PFSK-1 (cell line): ENCODE data around the gene TRAIP.

Experiments used
- FOXP2 ChIP-seq: optimal IDR thresholded peaks from 2 replicates; pipeline ENCODE3; 2011; ENCODE audit warnings: borderline replicate concordance, control low read depth, inconsistent platforms; ENCODE audit not compliant: insufficient read depth; ENCODE audit errors: extremely low read length, extremely low read depth
- POLR2AphosphoS5 ChIP-seq: IDR thresholded peaks from 2 replicates; pipeline ENCODE4 v1.6.1; 2012; ENCODE audit warnings: low read depth, mild to moderate bottlenecking, control low read depth, low read length, moderate library complexity
- REST ChIP-seq, 2 experiments: IDR thresholded peaks; 2 replicates each; pipeline versions ENCODE4 v1.6.1 to v1.8.0; 2011 to 2012; ENCODE audit warnings: low read depth in 2 of 2, low read length in 2 of 2, control low read depth in 1 of 2, inconsistent platforms in 1 of 2, mild to moderate bottlenecking in 1 of 2, moderate library complexity in 1 of 2; ENCODE audit not compliant: insufficient read depth in 1 of 2
- SIN3A ChIP-seq: IDR thresholded peaks from 2 replicates; pipeline ENCODE4 v1.6.1; 2012; ENCODE audit warnings: mild to moderate bottlenecking, low read length, moderate library complexity, borderline replicate concordance; ENCODE audit not compliant: insufficient read depth
- TAF1 ChIP-seq: IDR thresholded peaks from 2 replicates; pipeline ENCODE4 v1.6.1; 2012; ENCODE audit warnings: low read length, control low read depth, borderline replicate concordance; ENCODE audit not compliant: insufficient read depth

TRAIP gene

GRCh38 chr3:49844464-49845183 lies 11.7 kb downstream of the TRAIP start:
- TF ChIP-seq SIN3A (no peak), FOXP2 (no peak), TAF1 (no peak), POLR2AphosphoS5 (no peak), REST (IDR thresholded peaks at IDR 0.05; ENCODE audit: insufficient read depth in 1 of 2, low read depth in 2 of 2, low read length in 2 of 2) (no peak)

DNA sequence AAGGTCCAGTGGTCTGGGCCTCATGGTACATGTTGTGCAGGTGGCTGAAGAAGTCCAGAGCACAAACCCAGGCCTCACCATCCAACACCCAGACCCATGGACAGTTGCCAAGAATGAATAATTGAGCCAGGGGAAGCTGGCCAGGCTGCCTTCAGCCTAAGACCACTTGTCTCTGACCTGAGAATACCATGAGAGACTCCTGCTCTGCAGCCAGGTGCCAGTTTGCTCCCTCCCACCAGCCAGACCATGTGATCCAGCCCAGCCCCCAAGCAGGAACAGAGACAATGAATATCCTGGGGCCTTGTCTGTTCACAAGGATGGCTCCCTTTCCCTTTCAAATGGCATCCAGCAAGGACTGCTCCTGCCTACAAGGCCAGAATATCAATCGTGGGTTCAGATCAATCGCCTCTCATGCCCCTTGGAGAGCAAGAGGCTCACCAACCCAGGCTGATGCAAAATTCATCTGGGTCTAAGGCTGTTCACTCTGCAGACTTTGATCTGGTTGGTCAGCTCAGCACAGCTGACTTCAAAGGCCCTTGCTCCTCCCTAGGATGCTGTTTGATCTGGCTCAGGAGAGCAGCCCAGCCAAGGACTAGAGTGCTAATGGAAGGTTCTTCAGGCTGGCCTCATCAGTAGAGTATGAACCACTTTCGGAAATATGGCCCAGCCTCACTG lies 13.4 kb downstream of the TRAIP start:
- no peak for TF ChIP-seq SIN3A
- TF ChIP-seq TAF1: no peak
- TF ChIP-seq REST (IDR thresholded peaks at IDR 0.05; ENCODE audit: insufficient read depth in 1 of 2, low read depth in 2 of 2, low read length in 2 of 2): no peak
- TF ChIP-seq POLR2AphosphoS5: no peak
- TF ChIP-seq FOXP2: no peak

DNA sequence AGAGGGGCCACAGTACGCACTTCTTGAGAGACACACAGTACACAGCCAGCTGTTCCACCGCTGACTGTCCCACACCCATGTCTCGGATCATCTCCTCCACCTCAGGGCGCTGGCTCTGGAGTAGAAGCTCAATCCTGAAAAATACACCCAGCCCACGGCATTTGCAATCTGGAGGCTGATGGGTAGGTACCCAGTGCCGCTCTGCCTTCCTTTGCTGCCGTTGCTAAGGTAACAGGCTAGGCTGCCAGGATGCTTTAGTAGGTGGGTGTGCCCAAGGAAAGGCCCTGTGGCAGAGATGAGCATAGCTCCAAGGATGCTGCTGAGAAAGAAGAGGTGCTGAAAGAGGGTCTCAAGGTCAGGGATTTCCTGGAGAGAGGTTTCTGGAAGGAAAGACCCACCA lies 14.6 kb downstream of the TRAIP start:
- TF ChIP-seq FOXP2: no peak
- TF ChIP-seq POLR2AphosphoS5: no peak
- TF ChIP-seq SIN3A: no peak
- no peak for TF ChIP-seq TAF1
- TF ChIP-seq REST (IDR thresholded peaks at IDR 0.05; ENCODE audit: insufficient read depth in 1 of 2, low read depth in 2 of 2, low read length in 2 of 2): no peak

DNA sequence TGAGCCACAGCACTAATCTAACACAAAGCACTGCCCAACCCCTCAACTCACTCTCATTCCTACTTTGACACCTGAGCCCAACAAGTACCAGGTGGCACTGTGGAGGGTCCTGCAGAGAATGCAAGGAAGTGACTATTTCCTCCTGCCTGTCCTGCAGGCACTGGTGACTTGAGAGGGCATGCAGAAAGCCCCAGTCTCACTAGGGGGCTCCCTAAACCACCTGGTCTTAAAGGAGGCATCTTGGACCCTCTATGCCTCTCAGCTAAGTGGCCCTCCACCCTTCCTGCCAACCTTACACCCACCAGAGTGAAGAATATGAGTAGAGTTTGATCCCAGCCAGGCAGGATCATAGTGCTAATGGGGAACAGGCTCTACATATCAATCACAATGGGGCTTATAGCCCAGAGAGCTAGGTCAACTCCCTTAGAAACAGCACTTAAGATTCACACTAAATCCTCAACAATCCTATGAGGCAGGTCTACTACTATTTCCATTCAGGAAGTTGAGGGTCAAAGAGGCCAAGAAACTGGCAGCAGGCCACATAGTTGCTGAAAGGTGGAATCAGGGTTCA lies 15.2 kb downstream of the TRAIP start:
- TF ChIP-seq REST (IDR thresholded peaks at IDR 0.05; ENCODE audit: insufficient read depth in 1 of 2, low read depth in 2 of 2, low read length in 2 of 2) (no peak), TAF1 (no peak), SIN3A (no peak), FOXP2 (no peak), POLR2AphosphoS5 (no peak)
